Stimulated activated CD4-positive, alpha-beta T cell treated with anti-CD3 and anti-CD28 coated beads, TNF-alpha, amount 100 ng/mL, for 4 hours (primary cell): Measurements from ENCODE around the gene S100P.
"Not testable (repeated sequence)": the region's sequence is repeated elsewhere in the genome, so short reads cannot be mapped to it uniquely, and the experiment has no call there.

Experiments used
- DNase-seq, 3 experiments: peaks; one replicate each; pipeline ENCODE4 v3.0.0-alpha.2; 2020; ENCODE audit warnings: low read depth in 3 of 3

The S100P gene

GRCh38 chr4:6724421-6725111, 30.9 kb downstream of the S100P start:
- no peak for DNase-seq

GRCh38 chr4:6725427-6725961, 31.8 kb downstream of the S100P start:
- DNase-seq, result not testable (repeated sequence)

- DNase-seq, result no peak
These were observed 33.6 kb downstream of the S100P start for GRCh38 chr4:6727081-6727942.

GRCh38 chr4:6727943-6728250, 34.2 kb downstream of the S100P start:
- no peak for DNase-seq

- DNase-seq, result no peak
These were observed 34.8 kb downstream of the S100P start for GRCh38 chr4:6728320-6729029.

- no peak for DNase-seq
These were observed 37.1 kb downstream of the S100P start for GRCh38 chr4:6730603-6731317.

GRCh38 chr4:6731318-6731675, 37.6 kb downstream of the S100P start:
- no peak for DNase-seq

GRCh38 chr4:6731780-6732179, 38.1 kb downstream of the S100P start:
- DNase-seq, result no peak

- DNase-seq, result no peak
These were observed 39.0 kb downstream of the S100P start for GRCh38 chr4:6732441-6733357.

- no peak for DNase-seq
These were observed 39.9 kb downstream of the S100P start for GRCh38 chr4:6733358-6734164.

GRCh38 chr4:6734165-6734786, 40.6 kb downstream of the S100P start:
- DNase-seq, result no peak

GRCh38 chr4:6739920-6740319, 46.2 kb downstream of the S100P start:
- no peak for DNase-seq

- DNase-seq, result no peak
These were observed 46.7 kb downstream of the S100P start for GRCh38 chr4:6740347-6740746.

GRCh38 chr4:6742507-6742906, 48.8 kb downstream of the S100P start:
- no peak for DNase-seq

GRCh38 chr4:6742989-6743388, 49.3 kb downstream of the S100P start:
- no peak for DNase-seq
